GM23248 (cell line): ENCODE results near the gene GMCL2. TPM values are rescaled to one million over a fixed set of nuclear protein-coding genes. Genes with fewer than 3 reads are reported as not detected.
A peak's percentile ranks its signal among the peaks of the same experiment; 100 is the strongest.

Experiments used
- DNase-seq: peaks from one replicate; pipeline ENCODE4 v3.0.0-alpha.2; 2015
- H2AFZ ChIP-seq: fragments of 200-600 bp; sonication (generic); 2 replicates; pipeline ENCODE4 v1.6.1; 2016; ENCODE audit warnings: antibody characterized with exemption
- H3F3A ChIP-seq: fragments of 200-600 bp; sonication (generic); 2 replicates; pipeline ENCODE4 v1.6.1; 2016; ENCODE audit warnings: mild to moderate bottlenecking, antibody characterized with exemption, mixed run types; ENCODE audit not compliant: insufficient read depth
- H3K27ac ChIP-seq: fragments of 200-600 bp; sonication (generic); 2 replicates; pipeline ENCODE4 v1.5.1; 2016; ENCODE audit warnings: mild to moderate bottlenecking
- H3K27me3 ChIP-seq: fragments of 200-600 bp; sonication (generic); replicated peaks from 2 replicates; pipeline ENCODE4 v1.6.1; 2016; ENCODE audit warnings: mild to moderate bottlenecking; ENCODE audit not compliant: insufficient read depth
- H3K36me3 ChIP-seq: fragments of 200-600 bp; sonication (generic); 2 replicates; pipeline ENCODE4 v1.6.1; 2016; ENCODE audit warnings: low read depth, mild to moderate bottlenecking
- H3K4me1 ChIP-seq: fragments of 200-600 bp; sonication (generic); 2 replicates; pipeline ENCODE4 v1.6.1; 2016; ENCODE audit warnings: mild to moderate bottlenecking; ENCODE audit not compliant: insufficient read depth
- H3K4me2 ChIP-seq: fragments of 200-600 bp; sonication (generic); one replicate; pipeline ENCODE4 v1.6.1; 2016; ENCODE audit warnings: mild to moderate bottlenecking; ENCODE audit not compliant: unreplicated experiment
- H3K4me3 ChIP-seq: fragments of 200-600 bp; sonication (generic); 2 replicates; pipeline ENCODE4 v1.5.1; 2016; ENCODE audit warnings: mild to moderate bottlenecking
- H3K79me2 ChIP-seq: fragments of 200-600 bp; sonication (generic); 2 replicates; pipeline ENCODE4 v1.6.1; 2016; ENCODE audit warnings: mild to moderate bottlenecking; ENCODE audit not compliant: insufficient read depth
- H3K9ac ChIP-seq: fragments of 200-600 bp; sonication (generic); 2 replicates; pipeline ENCODE4 v1.6.1; 2016; ENCODE audit warnings: mild to moderate bottlenecking
- H3K9me2 ChIP-seq: fragments of 200-600 bp; sonication (generic); 2 replicates; pipeline ENCODE4 v1.6.1; 2016; ENCODE audit warnings: mixed run types, mild to moderate bottlenecking, moderate library complexity; ENCODE audit not compliant: insufficient read depth
- H3K9me3 ChIP-seq: fragments of 200-600 bp; sonication (generic); one replicate; pipeline ENCODE4 v1.6.1; 2017; ENCODE audit warnings: low read depth
- H4K20me1 ChIP-seq: fragments of 200-600 bp; sonication (generic); 2 replicates; pipeline ENCODE4 v1.6.0; 2016; ENCODE audit not compliant: insufficient read depth
- EZH2 ChIP-seq: fragments of 200-600 bp; sonication (generic); IDR thresholded peaks from 2 replicates; pipeline ENCODE4 v1.6.1; 2018; ENCODE audit warnings: antibody characterized with exemption, mild to moderate bottlenecking; ENCODE audit not compliant: insufficient read depth, poor library complexity, severe bottlenecking
- EZH2phosphoT487 ChIP-seq: fragments of 200-600 bp; sonication (generic); IDR thresholded peaks from 2 replicates; pipeline ENCODE4 v1.6.1; 2018; ENCODE audit warnings: antibody characterized with exemption, moderate library complexity, mild to moderate bottlenecking, low read depth; ENCODE audit not compliant: insufficient read depth
- WGBS, 2 experiments: methylation state at CpG; one replicate each; pipeline ENCODE4 v1.1.6; 2015 to 2017; ENCODE audit warnings: low lambda C conversion rate in 2 of 2, low coverage in 1 of 2; ENCODE audit errors: missing lambda C conversion rate in 2 of 2; 5-methylcytosine and 5-hydroxymethylcytosine counted together
- in situ Hi-C: fragments of 300-500 bp; cut with MboI; formaldehyde crosslinking; loops from 2 replicates; pipeline ENCODE4 v1.15.0; 2020
- polyA plus RNA-seq: library from polyadenylated mRNA; unstranded; fragments of >200 nt; fragmentation: Nextera tagmentation; extraction: Ambion mirVana; gene quantifications from 2 replicates; pipeline ENCODE4 v1.2.1, GENCODE V29; 2016
- total RNA-seq: library from RNA; depleted of rRNA; stranded (reverse); fragments of >200 nt; shearing (Covaris generic); gene quantifications from 2 replicates; pipeline ENCODE4 v1.2.3, GENCODE V29; 2014

The GMCL2 gene
- total and polyA plus RNA-seq, 2 experiments from 2014 or later: not detected

- Histone ChIP-seq H3K4me2 (no peak overlapping the region), H3K4me1 (no peaks in the 10 kb centered on the region), H2AFZ (no peak overlapping the region), H3F3A (no peaks in the 10 kb centered on the region), H3K36me3 (no peaks in the 10 kb centered on the region), H3K79me2 (no peaks in the 10 kb centered on the region), H3K27me3 (no peaks in the 10 kb centered on the region), H3K4me3 (no peak overlapping the region), H4K20me1 (no peaks in the 10 kb centered on the region), H3K9ac (no peak overlapping the region), H3K27ac (no peak overlapping the region), H3K9me2 (no peaks in the 10 kb centered on the region), H3K9me3 (no peaks in the 10 kb centered on the region)
- in situ Hi-C loops: no loop called here
- DNase-seq: no peak
- 83 to 91% methylated on average over 6 of the region's 6 CpGs for WGBS, 2 experiments
- TF ChIP-seq EZH2phosphoT487 (no peak), EZH2 (no peak)
These were observed 10.4 kb downstream of the GMCL2 start for GRCh38 chr5:178176791-178177190.

GRCh38 chr5:178174456-178174855, 12.7 kb downstream of the GMCL2 start:
- H3K27ac ChIP-seq: no peak overlapping the region
- H3K36me3 ChIP-seq: no peaks in the 10 kb centered on the region
- no peaks in the 10 kb centered on the region for H4K20me1 ChIP-seq
- no peaks in the 10 kb centered on the region for H3K27me3 ChIP-seq
- in situ Hi-C loops: loop anchor here (25.0 kb wide), 1 partner anchor 562 kb away; the partner anchor contains the start of gene B4GALT7
- H3K4me3 ChIP-seq: no peak overlapping the region
- H3K4me2 ChIP-seq: no peak overlapping the region
- TF ChIP-seq EZH2phosphoT487: no peak
- TF ChIP-seq EZH2: no peak
- no peaks in the 10 kb centered on the region for H3K9me3 ChIP-seq
- WGBS, 2 experiments: 54 to 59% methylated on average over 3 of the region's 3 CpGs
- H3F3A ChIP-seq: no peaks in the 10 kb centered on the region
- no peak overlapping the region for H3K9ac ChIP-seq
- H3K4me1 ChIP-seq: no peaks in the 10 kb centered on the region
- no peak overlapping the region for H2AFZ ChIP-seq
- DNase-seq: no peak
- H3K9me2 ChIP-seq: no peaks in the 10 kb centered on the region
- no peaks in the 10 kb centered on the region for H3K79me2 ChIP-seq

DNA sequence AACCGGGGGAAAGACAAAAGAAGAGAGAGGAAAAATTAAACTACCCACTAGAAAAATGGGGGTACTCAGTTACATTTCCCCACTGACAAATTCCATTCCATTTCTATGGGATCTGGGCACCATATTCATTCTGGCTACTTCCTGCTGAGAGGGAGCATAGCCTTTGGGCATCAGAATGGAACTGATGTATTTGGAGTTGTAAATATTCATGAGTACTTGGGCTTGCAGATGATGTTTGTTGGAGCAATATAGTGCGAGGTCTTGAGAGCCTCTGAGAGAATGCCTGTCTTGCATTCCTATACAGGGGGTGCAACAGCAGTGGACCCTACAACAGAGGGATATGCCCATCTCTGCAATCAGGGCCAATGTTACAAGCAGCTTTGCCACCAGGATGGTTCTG, 16.7 kb downstream of the GMCL2 start:
- no peaks in the 10 kb centered on the region for H4K20me1 ChIP-seq
- no peak overlapping the region for H3K4me3 ChIP-seq
- H3K4me1 ChIP-seq: no peaks in the 10 kb centered on the region
- H3F3A ChIP-seq: no peaks in the 10 kb centered on the region
- no peaks in the 10 kb centered on the region for H3K79me2 ChIP-seq
- no peak overlapping the region for H2AFZ ChIP-seq
- 51 to 60% methylated on average over 2 of the region's 2 CpGs for WGBS, 2 experiments
- no peaks in the 10 kb centered on the region for H3K36me3 ChIP-seq
- no peak for TF ChIP-seq EZH2
- no peak for TF ChIP-seq EZH2phosphoT487
- no peaks in the 10 kb centered on the region for H3K9me2 ChIP-seq
- H3K4me2 ChIP-seq: no peak overlapping the region
- H3K27me3 ChIP-seq: 0 out of 2 replicates have a peak, but pooled peaks cover 2% of the 10 kb centered on the region
- in situ Hi-C loops: loop anchor here (25.0 kb wide), 1 partner anchor 558 kb away; the partner anchor contains the start of gene B4GALT7
- no peak overlapping the region for H3K27ac ChIP-seq
- no peaks in the 10 kb centered on the region for H3K9me3 ChIP-seq
- no peak for DNase-seq
- no peak overlapping the region for H3K9ac ChIP-seq

- Histone ChIP-seq H2AFZ (peak overlapping the region; percentile 30; the same call in 1 of the 2 replicates), H3K79me2 (no peaks in the 10 kb centered on the region), H3K4me3 (no peak overlapping the region), H3K27ac (no peak overlapping the region), H3K4me2 (peak overlapping the region; percentile 9), H3K4me1 (no peaks in the 10 kb centered on the region), H3K9me3 (no peaks in the 10 kb centered on the region), H3K9ac (no peak overlapping the region), H3K27me3 (peaks cover 8% of the 10 kb centered on the region; the same call in 1 of the 2 replicates), H3K36me3 (no peaks in the 10 kb centered on the region), H3F3A (no peaks in the 10 kb centered on the region), H4K20me1 (no peaks in the 10 kb centered on the region), H3K9me2 (no peaks in the 10 kb centered on the region)
- in situ Hi-C loops: loop anchor here (25.0 kb wide), 1 partner anchor 553 kb away; the partner anchor contains the start of gene B4GALT7
- WGBS, 2 experiments: 46 to 55% methylated on average over 30 to 36 of the region's 38 CpGs
- TF ChIP-seq EZH2phosphoT487 (no peak), EZH2 (no peak)
- no peak for DNase-seq
These were observed 21.6 kb downstream of the GMCL2 start for GRCh38 chr5:178165581-178165980.
